Stimulated activated naive B cell treated with anti-CD40 and anti-IgM and Interleukin-4, amounts not matched to agents 10 μg/mL and 1 μg/mL and 100 μg/mL, for 72 hours (primary cell): Measurements from ENCODE around the gene CRTC1.
"Not testable (repeated sequence)": the region's sequence is repeated elsewhere in the genome, so short reads cannot be mapped to it uniquely, and the experiment has no call there.

Source experiments
- ATAC-seq, 2 donors: fragments of 150-1000 bp; cut with Tn5 transposase; replicated peaks; 2 replicates each; pipeline ENCODE4 v1.10.0; 2021; ENCODE audit warnings: moderate library complexity in 1 of 2
- DNase-seq: peaks from one replicate; pipeline ENCODE4 v3.0.0; 2021
- H3K27ac Mint-ChIP-seq: one replicate; pipeline ENCODE4 v1.8.0; 2022; ENCODE audit warnings: mild to moderate bottlenecking, mixed read lengths
- H3K27me3 Mint-ChIP-seq, 2 donors: one replicate each; pipeline ENCODE4 v1.8.0; 2022; ENCODE audit warnings: mixed read lengths in 2 of 2
- H3K36me3 Mint-ChIP-seq, 2 donors: one replicate each; pipeline ENCODE4 v1.8.0; 2022; ENCODE audit warnings: mixed read lengths in 2 of 2, mild to moderate bottlenecking in 1 of 2
- H3K4me1 Mint-ChIP-seq, 2 donors: one replicate each; pipeline ENCODE4 v1.8.0; 2022; ENCODE audit warnings: mixed read lengths in 2 of 2, mild to moderate bottlenecking in 1 of 2
- H3K4me3 Mint-ChIP-seq, 2 donors: one replicate each; pipeline ENCODE4 v1.8.0; 2022; ENCODE audit warnings: mild to moderate bottlenecking in 2 of 2, mixed read lengths in 2 of 2, moderate library complexity in 1 of 2
- H3K9me3 Mint-ChIP-seq, 2 donors: one replicate each; pipeline ENCODE4 v1.8.0; 2022; ENCODE audit warnings: mixed read lengths in 2 of 2, mild to moderate bottlenecking in 1 of 2

Gene CRTC1

DNA sequence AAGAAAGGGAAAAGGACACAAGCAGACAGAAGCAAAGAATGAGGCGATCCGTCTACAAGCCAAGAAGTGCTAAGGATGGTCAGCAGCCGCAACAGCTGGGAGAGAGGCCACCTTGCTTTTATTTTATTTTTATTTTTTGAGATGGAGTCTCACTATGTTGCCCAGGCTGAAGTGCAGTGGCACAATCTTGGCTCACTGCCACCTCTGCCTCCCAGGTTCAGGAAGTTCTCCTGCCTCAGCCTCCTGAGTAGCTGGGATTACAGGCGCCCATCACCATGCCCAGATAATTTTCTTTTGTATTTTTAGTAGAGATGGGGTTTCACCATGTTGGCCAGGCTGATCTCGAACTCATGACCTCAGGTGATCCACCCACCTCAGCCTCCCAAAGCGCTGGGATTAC, 44.1 kb downstream of the CRTC1 start:
- H3K4me3 Mint-ChIP-seq, ATAC-seq, H3K27me3 Mint-ChIP-seq, H3K9me3 Mint-ChIP-seq, H3K27ac Mint-ChIP-seq, DNase-seq, H3K36me3 Mint-ChIP-seq: not testable (repeated sequence)
- peaks cover 19 to 31% of the 10 kb centered on the region in 2 donors for H3K4me1 Mint-ChIP-seq

DNA sequence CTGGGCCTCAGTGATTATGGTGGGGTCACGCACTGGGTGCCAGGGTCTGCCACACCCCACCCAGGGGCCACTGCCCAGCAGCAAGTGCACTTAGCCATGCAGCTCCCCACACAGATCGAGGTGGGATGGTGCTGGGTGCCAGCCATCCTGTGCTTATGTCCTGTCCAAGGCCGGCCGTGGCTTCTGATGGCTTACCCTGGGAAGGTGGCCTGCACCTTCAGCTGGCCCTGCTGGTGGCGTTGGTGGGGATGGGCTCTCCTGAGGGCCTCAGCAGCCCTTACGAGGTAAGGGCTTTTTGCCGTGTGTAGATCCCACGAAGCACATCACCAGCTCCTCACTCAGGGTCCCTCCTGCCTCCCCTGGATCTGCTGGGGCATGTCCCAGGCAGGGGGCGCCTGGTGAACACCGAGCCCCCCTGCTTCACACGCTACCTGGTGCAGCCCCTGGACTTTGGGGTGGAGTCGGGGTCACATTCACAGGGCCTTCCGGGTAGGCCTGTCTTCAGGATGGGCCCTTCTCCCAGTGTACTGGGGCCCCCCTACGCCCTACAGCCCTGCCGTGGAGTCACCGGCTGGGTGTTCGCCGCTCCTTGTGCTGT, 46.6 kb downstream of the CRTC1 start:
- Mint-ChIP-seq H3K4me1 (peaks cover 19 to 30% of the 10 kb centered on the region in 2 donors), H3K9me3 (no peaks in the 10 kb centered on the region), H3K4me3 (no peak overlapping the region), H3K27me3 (no peaks in the 10 kb centered on the region), H3K36me3 (peaks cover 5% of the 10 kb centered on the region in 2 donors), H3K27ac (no peak overlapping the region)
- ATAC-seq (no peak), DNase-seq (no peak)

DNA sequence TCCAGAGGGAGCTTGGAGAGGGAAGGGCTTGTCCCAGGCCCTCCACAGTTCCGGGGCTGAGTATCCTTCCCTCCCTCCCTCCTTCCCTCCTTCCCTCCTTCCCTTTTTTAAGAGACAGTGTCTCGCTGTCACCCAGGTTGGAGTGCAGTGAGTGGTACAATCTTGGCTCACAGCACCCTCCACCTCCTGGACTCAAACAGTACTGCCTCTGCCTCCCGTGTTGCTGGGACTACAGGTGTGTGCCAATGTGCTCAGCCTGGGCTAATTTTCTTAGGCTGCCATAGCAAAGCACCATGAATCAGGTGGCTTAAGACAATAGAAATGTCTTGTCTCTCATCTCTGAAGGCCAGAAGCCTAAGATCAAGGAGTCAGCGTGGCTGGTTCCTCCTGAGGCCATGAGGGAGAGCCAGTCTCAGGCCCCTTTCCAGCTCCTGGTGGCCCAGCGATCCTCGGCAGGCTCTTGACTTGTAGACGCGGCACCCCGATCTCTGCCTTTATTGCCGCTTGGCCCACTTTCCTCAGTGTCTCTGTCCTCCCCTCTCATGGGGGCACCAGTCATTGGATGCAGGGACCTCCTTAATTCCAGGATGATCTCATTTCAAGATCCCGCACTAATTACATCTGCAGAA, 47.5 kb downstream of the CRTC1 start:
- Mint-ChIP-seq H3K36me3 (peaks cover 5% of the 10 kb centered on the region in 2 donors), H3K27ac (no peak overlapping the region), H3K9me3 (no peaks in the 10 kb centered on the region), H3K4me1 (peaks cover 19 to 30% of the 10 kb centered on the region in 2 donors), H3K4me3 (no peak overlapping the region), H3K27me3 (no peaks in the 10 kb centered on the region)
- ATAC-seq = no peak
- no peak for DNase-seq

DNA sequence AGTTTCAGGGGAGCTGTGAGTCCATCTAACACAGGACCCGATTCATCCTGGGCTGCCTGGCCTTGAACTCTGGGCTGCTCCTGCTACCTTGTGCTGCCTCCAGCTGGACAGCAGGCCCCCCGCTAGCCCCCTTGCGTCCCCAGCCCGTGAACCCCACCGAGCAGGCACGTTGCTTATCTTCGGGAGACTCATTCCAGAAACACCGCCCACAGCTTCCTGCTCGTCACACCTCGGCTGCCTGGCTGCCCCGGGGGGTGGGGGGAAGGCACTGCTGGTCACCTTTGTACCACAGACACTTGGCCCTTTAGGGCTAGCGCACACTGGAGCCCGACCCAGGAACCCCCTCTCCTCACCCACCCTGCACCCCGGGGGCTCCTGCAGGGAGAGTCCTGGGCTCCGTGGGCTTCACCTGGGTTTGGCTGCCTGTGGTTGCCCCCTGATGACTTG, 48.1 kb downstream of the CRTC1 start:
- Mint-ChIP-seq H3K27ac (no peak overlapping the region), H3K36me3 (peaks cover 5% of the 10 kb centered on the region in 2 donors), H3K4me3 (no peak overlapping the region), H3K4me1 (peaks cover 19 to 30% of the 10 kb centered on the region in 2 donors), H3K9me3 (no peaks in the 10 kb centered on the region), H3K27me3 (no peaks in the 10 kb centered on the region)
- DNase-seq (no peak), ATAC-seq (no peak)

DNA sequence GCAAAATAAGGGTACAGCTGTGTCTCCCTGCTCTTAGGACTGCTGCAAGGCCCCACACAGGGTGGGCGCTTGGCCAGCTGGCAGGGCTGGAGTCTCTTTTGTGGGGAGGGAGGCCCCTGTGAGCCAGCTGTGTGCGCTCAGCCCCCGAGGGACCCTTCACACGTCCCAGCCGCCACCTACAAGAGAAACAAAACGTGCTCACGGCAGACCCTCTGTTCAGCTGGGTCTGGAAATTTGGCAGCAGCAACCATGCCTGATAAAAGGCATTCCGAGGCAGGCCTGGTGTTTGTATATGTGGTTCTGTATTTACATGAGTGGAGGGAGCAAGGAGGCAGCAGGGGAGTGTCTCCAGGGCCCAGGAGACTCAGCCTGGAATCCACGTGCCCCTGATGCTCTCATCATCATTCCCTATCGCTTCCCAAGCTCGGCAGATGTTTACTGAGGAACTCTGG, 49.7 kb downstream of the CRTC1 start:
- ATAC-seq (no peak), DNase-seq (no peak)
- Mint-ChIP-seq H3K27me3 (no peaks in the 10 kb centered on the region), H3K9me3 (no peaks in the 10 kb centered on the region), H3K36me3 (peaks cover 5% of the 10 kb centered on the region in 2 donors), H3K4me1 (peaks cover 17 to 35% of the 10 kb centered on the region in 2 donors), H3K4me3 (no peak overlapping the region), H3K27ac (no peak overlapping the region)

GRCh38 chr19:18733762-18734332, 50.4 kb downstream of the CRTC1 start:
- H3K4me1 Mint-ChIP-seq = peaks cover 17 to 35% of the 10 kb centered on the region in 2 donors
- H3K27ac Mint-ChIP-seq, H3K4me3 Mint-ChIP-seq, DNase-seq, H3K36me3 Mint-ChIP-seq, ATAC-seq, H3K9me3 Mint-ChIP-seq, H3K27me3 Mint-ChIP-seq: not testable (repeated sequence)

DNA sequence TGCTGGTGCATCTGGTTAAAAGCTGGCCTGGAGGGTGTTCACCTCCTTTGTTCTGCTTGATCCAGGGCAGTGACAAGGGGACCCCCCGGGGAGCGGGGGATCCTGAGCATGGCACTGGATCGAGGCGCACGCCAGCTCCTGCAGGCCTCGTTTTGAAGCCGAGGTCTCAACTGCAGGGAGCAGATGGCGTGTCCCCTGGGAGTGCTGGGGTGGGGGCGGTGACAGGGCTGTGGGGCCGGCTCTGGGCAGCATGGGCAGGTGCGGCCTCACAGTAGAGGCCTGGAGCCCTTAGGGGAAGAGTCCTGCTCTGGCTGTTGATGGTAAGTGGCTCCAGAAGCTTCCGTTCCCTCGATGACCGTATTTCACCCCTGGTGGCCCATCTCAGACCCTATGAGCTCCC, 51.8 kb downstream of the CRTC1 start:
- Mint-ChIP-seq H3K4me3 (no peak overlapping the region), H3K4me1 (peaks cover 17 to 37% of the 10 kb centered on the region in 2 donors), H3K27ac (no peak overlapping the region), H3K36me3 (peaks cover 5% of the 10 kb centered on the region in 2 donors), H3K9me3 (no peaks in the 10 kb centered on the region), H3K27me3 (no peaks in the 10 kb centered on the region)
- DNase-seq = no peak
- peak; percentile 16 to 27 for ATAC-seq

DNA sequence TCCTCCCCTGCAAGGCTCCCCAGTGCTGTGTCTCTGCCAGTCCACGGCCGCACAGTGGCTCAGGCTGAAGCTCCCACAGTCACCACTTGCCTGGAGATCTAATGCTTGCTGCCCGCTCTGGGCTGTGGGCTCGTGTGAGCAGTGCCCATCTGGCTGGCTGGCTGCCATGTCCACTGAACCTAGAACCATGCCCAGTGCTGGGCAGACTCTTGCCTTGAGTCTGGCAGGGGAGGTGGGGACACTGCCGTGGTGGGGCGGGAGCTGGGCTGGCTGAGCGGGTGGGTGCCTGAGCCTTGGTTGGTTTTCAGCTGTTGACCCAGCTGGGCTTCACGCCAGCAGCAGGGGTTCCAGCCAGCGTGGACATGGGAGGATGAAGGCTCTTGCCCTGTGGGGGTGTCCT, 52.3 kb downstream of the CRTC1 start:
- Mint-ChIP-seq H3K4me3 (no peak overlapping the region), H3K27me3 (no peaks in the 10 kb centered on the region), H3K4me1 (peaks cover 19 to 37% of the 10 kb centered on the region in 2 donors), H3K27ac (no peak overlapping the region), H3K36me3 (peaks cover 5% of the 10 kb centered on the region in 2 donors), H3K9me3 (no peaks in the 10 kb centered on the region)
- DNase-seq = no peak
- no peak for ATAC-seq

DNA sequence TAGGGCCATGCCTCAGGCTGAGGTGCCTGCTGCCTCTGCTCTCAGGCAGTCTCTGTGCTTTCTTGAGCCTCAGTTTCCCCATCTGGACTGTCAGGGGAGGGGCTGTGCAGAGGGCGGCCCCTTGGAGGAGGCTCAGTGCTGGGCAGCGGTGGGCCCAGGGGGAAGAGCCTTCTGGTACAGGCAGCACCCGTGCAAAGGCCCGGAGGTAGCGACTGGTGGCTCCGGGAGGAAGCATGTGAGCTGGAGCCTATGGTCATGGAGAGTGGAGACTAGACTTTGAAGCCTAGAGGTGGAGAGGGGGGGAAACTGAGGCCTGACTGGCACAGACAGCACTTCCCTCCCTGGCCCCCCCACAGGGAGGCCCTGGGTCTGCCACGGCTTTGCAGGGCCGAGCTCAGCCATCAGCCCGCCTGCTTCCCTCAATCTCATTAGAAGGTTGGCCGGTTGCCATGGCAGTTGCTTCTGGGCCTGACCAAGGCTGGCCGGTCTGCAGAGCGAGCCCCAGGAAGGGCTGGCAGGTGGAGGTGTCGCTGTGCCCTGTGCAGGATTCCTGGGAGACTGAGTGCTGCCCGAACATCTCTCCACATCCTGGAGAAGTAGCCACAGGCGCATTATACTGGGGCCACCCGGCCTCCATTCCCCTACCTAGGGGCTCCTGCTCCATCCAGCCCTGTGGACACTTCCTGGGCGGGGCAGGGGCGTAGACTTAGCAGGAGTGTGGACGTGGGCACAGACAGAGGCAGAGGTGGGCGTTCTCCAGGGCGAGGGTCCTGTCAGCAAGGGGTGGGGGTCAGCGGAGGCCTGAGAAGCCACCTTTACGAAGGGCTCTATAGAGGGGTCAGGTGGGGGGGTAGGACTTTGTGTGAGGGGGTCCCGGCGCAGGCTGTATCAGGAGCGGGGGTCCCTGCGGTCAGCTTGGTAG, 53.2 kb downstream of the CRTC1 start:
- no peak overlapping the region for H3K4me3 Mint-ChIP-seq
- H3K9me3 Mint-ChIP-seq = no peaks in the 10 kb centered on the region
- no peaks in the 10 kb centered on the region for H3K27me3 Mint-ChIP-seq
- DNase-seq = no peak
- peaks cover 17 to 30% of the 10 kb centered on the region in 2 donors for H3K4me1 Mint-ChIP-seq
- ATAC-seq = no peak
- peaks cover 0 to 3% of the 10 kb centered on the region in 2 donors for H3K36me3 Mint-ChIP-seq
- H3K27ac Mint-ChIP-seq = no peak overlapping the region

DNA sequence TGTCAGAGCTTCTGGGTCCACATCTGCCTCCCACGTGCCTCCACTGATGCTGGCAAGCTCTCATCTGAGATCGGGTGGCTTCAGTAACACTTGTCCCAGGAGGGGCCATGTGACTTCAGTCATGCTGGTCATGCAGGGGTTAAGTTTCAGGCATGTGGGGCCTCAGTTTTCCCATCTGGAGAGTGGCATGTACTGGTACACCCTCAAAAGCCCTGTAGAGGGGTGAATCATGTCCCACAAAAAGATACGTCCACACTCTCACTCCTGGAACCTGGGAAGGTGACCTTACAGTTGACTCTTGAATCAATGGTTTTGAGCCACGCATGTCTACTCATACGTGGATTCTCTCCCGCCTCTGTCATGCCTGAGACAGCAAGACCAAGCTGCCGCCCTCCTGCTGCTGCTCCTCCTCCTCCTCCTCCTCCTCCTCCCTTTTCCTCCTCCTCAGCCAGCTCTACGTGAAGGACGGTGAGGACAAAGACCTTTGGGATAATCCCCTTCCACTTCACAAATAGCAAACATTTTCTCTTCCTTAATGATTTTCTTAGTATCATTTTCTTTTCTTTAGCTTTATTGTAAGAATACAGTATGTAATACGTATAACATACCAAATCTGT, 54.0 kb downstream of the CRTC1 start:
- Mint-ChIP-seq H3K4me1 (peaks cover 12 to 23% of the 10 kb centered on the region in 2 donors), H3K27ac (no peak overlapping the region), H3K4me3 (no peak overlapping the region), H3K9me3 (no peaks in the 10 kb centered on the region), H3K27me3 (no peaks in the 10 kb centered on the region), H3K36me3 (peaks cover 0 to 3% of the 10 kb centered on the region in 2 donors)
- no peak for ATAC-seq
- no peak for DNase-seq

- H3K9me3 Mint-ChIP-seq = no peaks in the 10 kb centered on the region
- no peak overlapping the region for H3K4me3 Mint-ChIP-seq
- DNase-seq = no peak
- no peak overlapping the region for H3K27ac Mint-ChIP-seq
- no peak for ATAC-seq
- no peaks in the 10 kb centered on the region for H3K27me3 Mint-ChIP-seq
- H3K4me1 Mint-ChIP-seq = peaks cover 11 to 21% of the 10 kb centered on the region in 2 donors
- H3K36me3 Mint-ChIP-seq = peaks cover 0 to 3% of the 10 kb centered on the region in 2 donors
Measured at GRCh38 chr19:18737954-18738351, 54.5 kb downstream of the CRTC1 start.

DNA sequence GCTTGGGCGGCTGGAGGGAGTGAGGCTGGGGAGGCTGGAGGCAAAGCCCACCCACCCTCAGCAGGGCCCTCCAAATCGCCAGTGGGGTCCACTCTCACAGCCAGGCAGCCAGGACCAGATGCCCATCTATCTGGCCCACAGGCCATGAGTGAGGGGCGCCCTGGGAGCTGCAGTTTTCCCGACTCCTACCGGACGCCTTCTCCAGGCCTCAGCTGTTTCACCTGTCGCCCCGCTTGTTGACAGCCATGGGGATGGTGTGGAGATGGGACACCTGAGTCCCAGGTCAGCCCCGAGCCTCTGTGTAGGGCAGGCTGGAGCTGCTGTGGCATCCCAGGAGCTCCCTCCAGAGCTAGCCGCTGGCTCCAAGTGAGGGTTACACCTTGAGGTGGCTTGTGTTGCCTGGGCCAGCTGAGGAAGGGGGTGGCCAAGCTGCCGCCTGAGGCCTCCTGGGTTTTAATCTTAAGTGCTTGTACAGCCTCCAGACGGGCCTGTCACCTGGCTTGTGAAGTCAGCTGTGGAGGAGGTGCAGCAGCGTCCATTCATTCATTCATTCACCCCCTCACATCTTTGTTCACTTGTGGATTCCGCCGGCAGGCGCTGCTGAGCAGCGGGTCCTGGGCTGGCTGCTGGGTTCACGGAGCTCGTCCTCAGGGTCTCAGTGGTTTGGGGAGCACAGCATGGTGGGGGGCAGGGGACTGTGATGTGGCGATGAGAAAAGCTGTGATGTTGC, 55.6 kb downstream of the CRTC1 start:
- H3K4me3 Mint-ChIP-seq = no peak overlapping the region
- H3K4me1 Mint-ChIP-seq = peaks cover 8 to 21% of the 10 kb centered on the region in 2 donors
- no peaks in the 10 kb centered on the region for H3K27me3 Mint-ChIP-seq
- DNase-seq (no peak), ATAC-seq (no peak)
- H3K36me3 Mint-ChIP-seq = no peaks in the 10 kb centered on the region
- H3K27ac Mint-ChIP-seq = no peak overlapping the region
- H3K9me3 Mint-ChIP-seq = no peaks in the 10 kb centered on the region
